ENCODE measurements around the gene PNKD. TPM values are rescaled to one million over a fixed set of nuclear protein-coding genes. Genes with fewer than 3 reads are reported as not detected.

PNKD gene
- total RNA-seq, 2 donors from 2014 or later, result 25.1 to 30.4 TPM

DNA sequence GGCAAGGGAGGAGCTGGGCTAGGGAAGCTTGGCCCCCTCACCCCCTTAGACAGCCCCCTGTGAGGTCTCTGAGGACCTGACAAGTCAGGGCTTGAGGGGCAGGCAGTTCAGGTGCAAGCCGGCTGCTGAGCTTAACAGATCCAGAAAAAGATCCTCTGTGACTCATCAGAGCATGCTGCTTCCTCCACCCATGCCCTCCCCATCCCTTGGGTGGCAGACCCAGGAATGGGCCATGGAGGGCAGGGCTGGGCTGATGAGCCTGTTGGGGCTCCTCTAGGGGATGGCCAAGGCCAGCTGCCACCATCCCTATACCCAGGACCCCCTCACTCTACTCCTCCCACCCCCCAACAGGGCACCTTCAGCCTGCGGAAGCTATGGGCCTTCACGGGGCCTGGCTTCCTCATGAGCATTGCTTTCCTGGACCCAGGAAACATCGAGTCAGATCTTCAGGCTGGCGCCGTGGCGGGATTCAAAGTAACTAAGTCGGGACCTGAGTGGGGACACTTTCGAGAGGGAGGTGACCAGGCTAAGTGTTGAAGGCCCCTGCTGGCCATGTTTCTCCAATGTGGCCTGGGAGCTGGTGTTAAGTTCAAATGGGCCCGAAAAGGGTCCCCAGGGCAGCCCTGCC lies 113.7 kb downstream of the PNKD start:
- ATAC-seq (no peak), DNase-seq (ENCODE audit: low spot score in 2 of 2) (no peak)
- Mint-ChIP-seq H3K9me3 (no peaks in the 10 kb centered on the region), H3K36me3 (no peaks in the 10 kb centered on the region), H3K27ac (no peak overlapping the region)

DNA sequence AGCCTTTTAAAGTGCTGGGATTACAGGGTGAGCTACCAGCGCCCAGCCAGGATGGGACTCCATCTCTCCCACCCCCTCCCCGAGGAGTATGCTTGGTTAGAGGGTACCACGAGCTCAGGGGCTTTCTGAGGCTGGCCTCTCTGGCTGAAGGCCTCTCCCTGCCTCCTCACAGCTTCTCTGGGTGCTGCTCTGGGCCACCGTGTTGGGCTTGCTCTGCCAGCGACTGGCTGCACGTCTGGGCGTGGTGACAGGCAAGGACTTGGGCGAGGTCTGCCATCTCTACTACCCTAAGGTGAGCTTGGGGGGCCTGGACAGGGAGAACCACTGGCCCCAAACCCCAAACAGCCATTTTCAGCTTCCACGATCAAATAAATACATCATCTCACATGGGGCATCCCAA lies 114.7 kb downstream of the PNKD start:
- DNase-seq (ENCODE audit: low spot score in 2 of 2) (no peak), ATAC-seq (no peak)
- H3K36me3 Mint-ChIP-seq, result no peaks in the 10 kb centered on the region
- H3K27ac Mint-ChIP-seq, result no peak overlapping the region
- no peaks in the 10 kb centered on the region for H3K9me3 Mint-ChIP-seq

DNA sequence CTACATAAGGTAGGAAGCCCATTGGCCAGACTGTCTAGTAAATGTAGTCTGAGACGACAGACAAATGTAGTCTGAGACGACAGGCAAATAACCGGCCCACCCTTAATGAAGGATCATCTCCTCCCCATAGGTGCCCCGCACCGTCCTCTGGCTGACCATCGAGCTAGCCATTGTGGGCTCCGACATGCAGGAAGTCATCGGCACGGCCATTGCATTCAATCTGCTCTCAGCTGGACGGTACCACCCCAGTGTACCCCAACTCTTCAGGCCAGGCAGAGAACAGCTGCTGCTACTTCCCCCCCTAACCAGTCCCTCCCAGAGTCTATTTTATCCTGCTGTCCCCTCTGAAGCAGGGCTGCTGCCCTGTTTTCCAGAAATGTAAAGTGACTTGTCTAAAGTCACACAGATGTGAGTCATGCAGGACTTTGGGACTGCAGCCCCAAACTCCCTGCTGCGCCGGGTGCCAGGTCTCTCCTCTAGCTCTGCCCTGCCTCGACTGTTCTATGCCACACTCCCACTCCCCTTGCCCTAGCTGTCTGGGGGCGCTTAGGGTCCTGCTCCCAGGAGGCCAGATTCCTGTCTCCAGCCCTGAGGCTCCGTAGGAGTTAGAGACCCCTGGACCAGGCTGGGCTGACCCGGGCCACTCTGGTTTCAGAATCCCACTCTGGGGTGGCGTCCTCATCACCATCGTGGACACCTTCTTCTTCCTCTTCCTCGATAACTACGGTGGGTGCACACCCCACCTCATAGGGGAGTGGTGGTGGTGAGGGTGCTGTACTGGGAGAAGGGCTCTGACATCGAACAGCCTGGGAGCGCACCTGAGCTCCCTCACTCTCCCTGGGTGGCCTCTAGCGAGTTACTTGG lies 116.4 kb downstream of the PNKD start:
- no peaks in the 10 kb centered on the region for H3K36me3 Mint-ChIP-seq
- ATAC-seq, result peak in 1 of 2 donors; percentile 28
- H3K27ac Mint-ChIP-seq, result no peak overlapping the region

DNA sequence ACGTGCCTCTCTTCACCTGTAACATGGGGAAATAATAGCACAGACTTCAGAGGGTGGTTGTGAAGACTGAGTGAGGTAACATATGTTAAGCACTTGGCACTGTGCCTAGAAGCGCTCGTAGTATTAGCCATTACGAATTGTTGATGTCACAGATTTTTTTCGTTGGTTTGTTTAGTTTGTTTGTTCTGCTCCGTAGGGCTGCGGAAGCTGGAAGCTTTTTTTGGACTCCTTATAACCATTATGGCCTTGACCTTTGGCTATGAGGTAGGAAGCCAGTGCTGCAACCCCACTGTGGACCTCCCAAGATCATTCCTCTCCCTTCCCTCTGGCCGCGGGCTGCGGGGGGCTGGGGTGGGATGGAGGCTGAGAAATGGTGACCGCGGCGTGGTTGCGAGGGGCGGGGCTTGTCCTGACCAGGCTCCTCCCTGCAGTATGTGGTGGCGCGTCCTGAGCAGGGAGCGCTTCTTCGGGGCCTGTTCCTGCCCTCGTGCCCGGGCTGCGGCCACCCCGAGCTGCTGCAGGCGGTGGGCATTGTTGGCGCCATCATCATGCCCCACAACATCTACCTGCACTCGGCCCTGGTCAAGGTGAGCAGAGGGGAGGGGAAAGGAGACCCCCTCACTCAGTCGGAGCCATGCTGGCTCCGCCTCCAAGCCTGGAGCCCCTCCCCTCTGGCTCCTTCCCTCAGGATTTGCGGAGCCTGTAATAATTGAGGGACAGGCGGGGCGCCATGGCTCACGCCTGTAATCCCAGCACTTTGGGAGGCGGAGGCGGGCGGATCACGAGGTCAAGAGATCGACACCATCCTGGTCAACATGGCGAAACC lies 117.3 kb downstream of the PNKD start:
- no peak for DNase-seq (ENCODE audit: low spot score in 2 of 2)
- Mint-ChIP-seq H3K9me3 (no peaks in the 10 kb centered on the region), H3K36me3 (no peaks in the 10 kb centered on the region), H3K27ac (no peak overlapping the region)
- ATAC-seq, result peak in 1 of 2 donors; percentile 48

More for the DNA sequence above, 116.4 kb downstream of the PNKD start:
- no peaks in the 10 kb centered on the region for H3K9me3 Mint-ChIP-seq
- DNase-seq (ENCODE audit: low spot score in 2 of 2), result no peak

DNA sequence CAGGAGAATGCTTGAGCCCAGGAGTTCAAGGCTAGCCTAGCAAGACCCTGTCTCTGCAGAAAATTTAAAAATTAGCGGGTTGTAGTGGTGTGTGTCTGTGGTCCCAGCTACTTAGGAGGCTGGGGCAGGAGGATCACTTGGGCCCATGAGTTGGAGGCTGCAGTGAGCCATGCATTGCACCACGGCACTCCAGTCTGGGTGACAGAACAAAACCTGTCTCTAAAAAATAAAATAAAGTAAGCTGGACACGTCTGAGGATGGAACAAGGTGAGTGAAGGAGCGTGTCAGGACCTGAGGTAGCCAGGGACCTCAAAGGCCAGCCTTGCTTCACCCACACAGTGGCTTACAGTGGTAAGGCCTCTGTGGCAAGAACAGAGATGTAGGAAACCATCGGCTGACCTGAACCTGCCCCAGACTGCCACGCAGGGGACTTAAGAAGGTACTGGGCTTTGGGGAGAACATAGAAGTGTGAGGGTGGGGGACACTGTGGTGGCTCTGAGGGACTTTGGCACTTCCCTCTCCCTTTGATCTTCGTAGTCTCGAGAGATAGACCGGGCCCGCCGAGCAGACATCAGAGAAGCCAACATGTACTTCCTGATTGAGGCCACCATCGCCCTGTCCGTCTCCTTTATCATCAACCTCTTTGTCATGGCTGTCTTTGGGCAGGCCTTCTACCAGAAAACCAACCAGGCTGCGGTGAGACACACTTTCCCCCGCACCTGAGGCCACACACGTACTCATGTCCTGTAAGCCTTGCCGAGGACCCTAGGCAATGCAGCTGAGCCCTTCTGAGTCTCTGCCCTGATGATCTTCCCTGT lies 119.2 kb downstream of the PNKD start:
- ATAC-seq (no peak), DNase-seq (ENCODE audit: low spot score in 2 of 2) (no peak)
- Mint-ChIP-seq H3K9me3 (no peaks in the 10 kb centered on the region), H3K36me3 (no peaks in the 10 kb centered on the region), H3K27ac (no peak overlapping the region)

DNA sequence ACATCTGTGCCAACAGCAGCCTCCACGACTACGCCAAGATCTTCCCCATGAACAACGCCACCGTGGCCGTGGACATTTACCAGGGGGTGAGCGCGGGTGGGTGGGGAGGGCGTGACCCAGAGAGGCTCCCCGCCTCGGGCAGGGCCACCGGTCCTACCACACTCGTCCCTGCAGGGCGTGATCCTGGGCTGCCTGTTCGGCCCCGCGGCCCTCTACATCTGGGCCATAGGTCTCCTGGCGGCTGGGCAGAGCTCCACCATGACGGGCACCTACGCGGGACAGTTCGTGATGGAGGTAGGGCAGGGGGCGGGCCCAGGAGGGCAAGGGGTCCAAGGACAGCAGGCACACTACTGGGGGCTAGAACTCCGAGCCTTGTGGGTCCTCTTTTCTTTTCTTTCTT lies 120.9 kb downstream of the PNKD start:
- Mint-ChIP-seq H3K9me3 (no peaks in the 10 kb centered on the region), H3K27ac (no peak overlapping the region), H3K36me3 (no peaks in the 10 kb centered on the region)
- DNase-seq (ENCODE audit: low spot score in 2 of 2) (no peak), ATAC-seq (no peak)

DNA sequence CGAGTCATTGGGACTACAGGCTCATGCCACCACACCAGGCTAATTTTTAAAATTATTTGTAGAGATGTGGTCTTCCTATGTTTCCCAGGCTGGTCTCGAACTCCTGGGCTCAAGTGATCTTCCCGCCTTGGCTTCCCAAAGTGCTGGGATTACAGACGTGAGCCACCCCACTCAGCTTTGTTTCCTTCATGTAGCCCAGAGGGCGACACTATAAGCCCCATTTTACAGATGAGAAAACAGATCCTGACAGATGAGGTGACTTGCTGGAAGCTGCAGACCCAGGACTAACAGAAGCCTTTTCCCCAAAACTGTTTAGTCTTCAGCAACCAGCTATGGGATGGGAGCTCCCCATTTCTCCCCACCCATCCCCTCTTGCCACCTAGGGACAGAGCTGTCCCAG lies 122.1 kb downstream of the PNKD start:
- Mint-ChIP-seq H3K27ac (no peak overlapping the region), H3K36me3 (no peaks in the 10 kb centered on the region), H3K9me3 (no peaks in the 10 kb centered on the region)
- no peak for ATAC-seq
- no peak for DNase-seq (ENCODE audit: low spot score in 2 of 2)

DNA sequence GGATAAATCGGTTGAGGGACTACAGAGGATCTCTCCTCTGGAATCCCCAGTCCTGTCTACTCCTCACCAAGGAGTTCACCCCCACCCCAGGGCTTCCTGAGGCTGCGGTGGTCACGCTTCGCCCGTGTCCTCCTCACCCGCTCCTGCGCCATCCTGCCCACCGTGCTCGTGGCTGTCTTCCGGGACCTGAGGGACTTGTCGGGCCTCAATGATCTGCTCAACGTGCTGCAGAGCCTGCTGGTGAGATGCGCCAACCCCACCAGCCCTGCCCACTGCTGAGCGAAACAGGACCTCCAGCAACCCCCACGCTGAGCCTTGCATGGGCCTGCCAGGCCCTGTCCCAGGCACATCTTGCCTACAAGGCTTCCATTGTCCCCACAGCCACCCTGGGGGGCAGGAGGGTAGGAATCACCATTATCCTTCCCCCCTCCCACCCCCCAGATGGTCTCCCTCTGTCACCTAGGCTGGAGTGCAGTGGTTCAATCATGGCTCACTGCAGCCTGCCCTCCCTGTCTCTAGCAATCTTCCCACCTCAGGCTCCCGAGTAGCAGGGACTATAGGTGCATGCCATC lies 122.7 kb downstream of the PNKD start:
- no peak overlapping the region for H3K27ac Mint-ChIP-seq
- ATAC-seq, result no peak
- H3K36me3 Mint-ChIP-seq, result no peaks in the 10 kb centered on the region
- no peak for DNase-seq (ENCODE audit: low spot score in 2 of 2)
- no peaks in the 10 kb centered on the region for H3K9me3 Mint-ChIP-seq

DNA sequence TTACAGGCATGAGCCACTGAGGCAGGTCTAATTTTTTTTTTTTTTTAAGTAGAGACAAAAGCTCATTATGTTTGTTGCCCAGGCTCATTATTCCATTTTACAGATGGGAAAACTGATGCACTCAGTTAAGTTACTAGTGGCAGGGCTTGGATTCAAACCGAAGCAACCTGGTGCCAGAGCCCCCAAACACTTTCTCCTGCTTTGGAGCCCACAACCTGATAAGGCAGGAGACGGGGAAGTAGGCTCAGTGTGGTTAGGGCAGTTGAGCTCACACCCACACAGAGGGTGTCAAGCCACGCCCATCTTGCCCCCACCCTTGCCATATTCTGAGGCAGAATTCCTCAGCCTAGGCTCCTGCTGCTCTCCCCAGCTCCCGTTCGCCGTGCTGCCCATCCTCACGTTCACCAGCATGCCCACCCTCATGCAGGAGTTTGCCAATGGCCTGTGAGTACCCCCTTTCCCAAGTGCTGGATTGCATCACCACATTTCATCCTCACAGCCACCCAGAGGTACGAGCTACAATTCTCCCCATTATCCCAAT lies 123.5 kb downstream of the PNKD start:
- DNase-seq (ENCODE audit: low spot score in 2 of 2) (no peak), ATAC-seq (no peak)
- H3K27ac Mint-ChIP-seq, result no peak overlapping the region
- no peaks in the 10 kb centered on the region for H3K9me3 Mint-ChIP-seq
- H3K36me3 Mint-ChIP-seq, result no peaks in the 10 kb centered on the region

DNA sequence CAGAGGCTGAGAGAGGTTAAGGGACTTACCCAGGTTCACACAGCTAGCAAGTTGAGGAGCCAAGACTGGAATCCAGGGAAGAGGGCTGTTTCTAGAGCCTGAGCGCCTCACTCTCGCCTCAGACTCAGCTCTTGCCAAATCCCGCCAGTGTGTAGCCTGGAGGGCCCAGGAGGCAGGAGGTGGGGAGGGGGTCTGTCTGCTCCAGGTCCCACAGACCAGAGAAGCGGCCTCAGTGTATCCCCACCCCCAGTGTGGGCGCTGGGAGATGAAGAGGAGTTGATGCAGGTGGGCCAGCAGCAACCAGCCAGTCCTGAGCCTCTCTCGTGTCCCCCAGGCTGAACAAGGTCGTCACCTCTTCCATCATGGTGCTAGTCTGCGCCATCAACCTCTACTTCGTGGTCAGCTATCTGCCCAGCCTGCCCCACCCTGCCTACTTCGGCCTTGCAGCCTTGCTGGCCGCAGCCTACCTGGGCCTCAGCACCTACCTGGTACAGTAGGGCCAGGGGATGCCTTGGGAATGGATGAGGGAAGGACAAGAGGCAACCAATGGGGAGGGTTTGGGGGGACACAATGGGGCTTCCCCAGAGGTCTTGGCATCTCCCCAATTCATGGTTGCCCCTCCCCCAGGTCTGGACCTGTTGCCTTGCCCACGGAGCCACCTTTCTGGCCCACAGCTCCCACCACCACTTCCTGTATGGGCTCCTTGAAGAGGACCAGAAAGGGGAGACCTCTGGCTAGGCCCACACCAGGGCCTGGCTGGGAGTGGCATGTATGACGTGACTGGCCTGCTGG lies 124.2 kb downstream of the PNKD start:
- H3K27ac Mint-ChIP-seq, result no peak overlapping the region
- no peaks in the 10 kb centered on the region for H3K9me3 Mint-ChIP-seq
- no peaks in the 10 kb centered on the region for H3K36me3 Mint-ChIP-seq
- no peak for ATAC-seq
- no peak for DNase-seq (ENCODE audit: low spot score in 2 of 2)

DNA sequence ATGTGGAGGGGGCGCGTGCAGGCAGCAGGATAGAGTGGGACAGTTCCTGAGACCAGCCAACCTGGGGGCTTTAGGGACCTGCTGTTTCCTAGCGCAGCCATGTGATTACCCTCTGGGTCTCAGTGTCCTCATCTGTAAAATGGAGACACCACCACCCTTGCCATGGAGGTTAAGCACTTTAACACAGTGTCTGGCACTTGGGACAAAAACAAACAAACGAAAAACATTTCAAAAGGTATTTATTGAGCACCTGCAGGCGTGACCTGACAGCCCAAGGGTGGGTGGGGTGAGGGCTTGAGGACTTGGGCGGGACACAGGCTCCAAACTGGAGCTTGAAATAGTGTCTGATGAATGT lies 124.7 kb downstream of the PNKD start:
- Mint-ChIP-seq H3K36me3 (no peaks in the 10 kb centered on the region), H3K9me3 (no peaks in the 10 kb centered on the region), H3K27ac (no peak overlapping the region)
- ATAC-seq, result no peak
- no peak for DNase-seq (ENCODE audit: low spot score in 2 of 2)

DNA sequence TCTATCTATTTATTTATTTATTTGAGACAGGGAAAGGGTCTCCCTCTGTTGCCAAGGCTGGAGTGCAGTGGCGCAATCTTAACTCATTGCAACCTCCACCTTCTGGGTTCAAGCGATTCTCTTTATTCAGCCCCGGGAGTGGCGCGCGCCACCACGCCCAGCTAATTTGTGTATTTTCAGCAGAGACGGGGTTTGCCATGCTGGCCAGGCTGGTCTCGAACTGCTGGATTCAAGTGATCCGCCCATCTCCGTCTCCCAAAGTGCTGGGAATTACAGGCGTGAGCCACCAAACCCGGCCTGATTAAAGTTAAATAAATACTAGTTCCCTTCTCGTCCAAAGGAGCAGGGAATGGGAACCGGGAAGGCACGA lies 125.1 kb downstream of the PNKD start:
- ATAC-seq, result no peak
- DNase-seq (ENCODE audit: low spot score in 2 of 2), result no peak
- Mint-ChIP-seq H3K27ac (peak overlapping the region; percentile 80 to 81), H3K9me3 (no peaks in the 10 kb centered on the region), H3K36me3 (no peaks in the 10 kb centered on the region)

DNA sequence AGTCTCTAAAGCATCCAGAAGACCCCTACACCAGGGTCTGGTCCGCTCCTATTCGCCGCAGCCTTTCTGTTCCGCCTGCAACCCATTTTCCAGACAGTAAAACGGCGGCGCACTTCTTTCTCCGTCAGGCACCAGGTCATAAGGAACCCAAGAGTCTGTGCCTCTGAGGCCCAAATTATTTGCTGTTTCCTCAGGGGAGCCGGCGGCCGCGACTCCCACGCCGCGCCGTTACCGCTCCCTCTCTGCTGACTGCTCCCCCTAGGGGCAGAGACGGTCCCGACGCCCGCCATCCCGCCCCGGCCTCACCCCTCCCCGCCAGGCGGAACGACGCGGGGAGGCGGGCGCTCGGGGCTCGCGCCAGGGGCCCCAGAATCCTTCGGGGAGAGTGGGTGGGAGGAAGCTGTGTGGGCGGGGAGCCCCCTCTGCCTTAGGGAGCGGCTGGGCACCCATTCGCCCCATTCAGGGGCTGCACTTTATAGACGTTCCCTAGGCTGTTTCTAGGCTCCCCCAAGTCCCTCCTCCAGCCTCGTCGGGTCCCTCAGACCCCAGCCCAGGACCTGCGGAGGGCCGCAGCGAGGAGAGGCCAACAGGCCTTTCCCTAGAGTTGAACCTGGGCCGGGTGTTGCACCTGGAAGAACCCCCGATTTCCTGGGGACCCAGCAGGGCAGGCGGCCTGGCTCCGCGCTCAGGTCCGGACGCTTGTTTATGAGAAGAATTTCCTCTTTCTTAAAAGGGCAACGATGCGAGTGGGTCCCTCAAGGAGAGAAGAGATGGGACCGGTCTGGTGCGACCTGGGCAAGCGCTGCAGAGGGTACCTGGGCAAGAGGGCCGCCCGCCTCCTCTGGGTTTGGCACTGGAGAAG lies 125.7 kb downstream of the PNKD start:
- no peaks in the 10 kb centered on the region for H3K9me3 Mint-ChIP-seq
- ATAC-seq (peak; percentile 60 to 69), DNase-seq (ENCODE audit: low spot score in 2 of 2) (peak; percentile 77 to 94)
- H3K36me3 Mint-ChIP-seq, result no peaks in the 10 kb centered on the region
- peak overlapping the region; percentile 80 to 85 for H3K27ac Mint-ChIP-seq
